ENCODE measurements around the gene JOSD2. TPM values are rescaled to one million over a fixed set of nuclear protein-coding genes. Genes with fewer than 3 reads are reported as not detected.
A peak's percentile ranks its signal among the peaks of the same experiment; 100 is the strongest.

Gene JOSD2
- total and polyA plus RNA-seq, 8 donors = 9.9 to 79.4 (median 61.0) TPM; not detected in 1

- TF ChIP-seq POLR2A (IDR thresholded peaks at IDR 0.05) (no peak), CTCF (IDR thresholded peaks at IDR 0.05) (no peak), EP300 (IDR thresholded peaks at IDR 0.05) (no peak), POLR2AphosphoS5 (IDR thresholded peaks at IDR 0.05) (no peak)
- H3K27me3 ChIP-seq = no peaks in the 10 kb centered on the region
- H3K4me1 ChIP-seq = peaks cover 12 to 29% (median 20%) of the 10 kb centered on the region in 4 donors
- no peak for DNase-seq
- peaks cover 37 to 76% (median 72%) of the 10 kb centered on the region in 4 donors for H3K36me3 ChIP-seq
- H3K9me3 ChIP-seq = no peaks in the 10 kb centered on the region
- intact Hi-C loops (cut with DNase I; ENCODE audit: low total_unique reads) = no loop called here
- H3K4me3 ChIP-seq = no peak overlapping the region
- 88 to 94% (median 91%) methylated on average over 25 to 37 of the region's 37 CpGs for WGBS, 5 donors
- H3K27ac ChIP-seq = no peak overlapping the region
These were observed 30.5 kb downstream of the JOSD2 start for GRCh38 chr19:50480281-50481111.

DNA sequence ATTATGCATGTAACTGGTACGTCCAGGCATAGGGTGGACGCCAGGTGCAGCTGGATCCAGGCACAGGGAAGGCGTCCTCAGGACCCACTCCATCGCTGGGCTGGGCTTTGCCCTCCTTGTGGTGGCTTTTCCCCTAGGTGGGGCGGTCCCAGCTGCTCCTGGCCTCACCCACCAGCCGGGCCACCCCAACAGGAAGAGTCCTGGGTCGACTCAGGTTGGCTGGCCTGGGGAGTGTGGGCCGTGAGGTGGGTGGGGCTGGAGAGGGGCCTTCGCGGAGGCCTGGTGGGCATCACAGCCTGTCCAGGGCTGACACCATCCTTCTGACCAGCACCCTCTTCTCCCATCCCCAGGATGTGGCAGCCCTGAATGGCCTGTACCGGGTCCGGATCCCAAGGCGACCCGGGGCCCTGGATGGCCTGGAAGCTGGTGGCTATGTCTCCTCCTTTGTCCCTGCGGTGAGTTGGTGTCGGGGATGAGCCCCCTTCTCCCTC lies 31.2 kb downstream of the JOSD2 start:
- H3K4me3 ChIP-seq = no peak overlapping the region
- intact Hi-C loops (cut with DNase I; ENCODE audit: low total_unique reads) = no loop called here

GRCh38 chr19:50478901-50479715 lies 31.9 kb downstream of the JOSD2 start:
- Histone ChIP-seq H3K4me3 (no peak overlapping the region), H3K27me3 (no peaks in the 10 kb centered on the region), H3K9me3 (no peaks in the 10 kb centered on the region), H3K4me1 (peaks cover 12 to 29% (median 20%) of the 10 kb centered on the region in 4 donors), H3K36me3 (peaks cover 37 to 63% (median 59%) of the 10 kb centered on the region in 4 donors), H3K27ac (no peak overlapping the region)
- no peak for DNase-seq
- intact Hi-C loops (cut with DNase I; ENCODE audit: low total_unique reads) = no loop called here
- WGBS, 5 donors = 82 to 91% (median 88%) methylated on average over 16 to 19 of the region's 19 CpGs
- TF ChIP-seq EP300 (IDR thresholded peaks at IDR 0.05) = no peak
- peak in 1 of 7 experiments; percentile 12 for TF ChIP-seq CTCF (IDR thresholded peaks at IDR 0.05)
- no peak for TF ChIP-seq POLR2A (IDR thresholded peaks at IDR 0.05)
- TF ChIP-seq POLR2AphosphoS5 (IDR thresholded peaks at IDR 0.05) = no peak

More for the DNA sequence above, 31.2 kb downstream of the JOSD2 start:
- WGBS, 5 donors = 93 to 97% (median 95%) methylated on average over 9 to 16 of the region's 16 CpGs
- H3K4me1 ChIP-seq = peaks cover 12 to 29% (median 20%) of the 10 kb centered on the region in 4 donors
- no peaks in the 10 kb centered on the region for H3K27me3 ChIP-seq
- no peaks in the 10 kb centered on the region for H3K9me3 ChIP-seq
- DNase-seq = no peak
- no peak for TF ChIP-seq CTCF (IDR thresholded peaks at IDR 0.05)
- no peak for TF ChIP-seq POLR2A (IDR thresholded peaks at IDR 0.05)
- no peak for TF ChIP-seq POLR2AphosphoS5 (IDR thresholded peaks at IDR 0.05)
- TF ChIP-seq EP300 (IDR thresholded peaks at IDR 0.05) = no peak
- peaks cover 37 to 70% (median 66%) of the 10 kb centered on the region in 4 donors for H3K36me3 ChIP-seq
- no peak overlapping the region for H3K27ac ChIP-seq
